Choroid plexus epithelial cell (primary cell): ENCODE data around the gene GIGYF2.
"Not testable (repeated sequence)": the region's sequence is repeated elsewhere in the genome, so short reads cannot be mapped to it uniquely, and the experiment has no call there.

Experiments
- DNase-seq: peaks from one replicate; pipeline ENCODE4 v3.0.0-alpha.2; 2010; ENCODE audit warnings: low read depth
- H3K4me3 ChIP-seq: 2 replicates; pipeline ENCODE4 v1.5.1; 2011; ENCODE audit warnings: low read depth, mild to moderate bottlenecking, control low read depth, low read length, moderate library complexity
- TF ChIP-seq, protein P1 (sequence below): conservative IDR thresholded peaks from 2 replicates; pipeline ENCODE4 v1.5.1; 2011; ENCODE audit warnings: low read depth, mild to moderate bottlenecking, control low read depth, inconsistent platforms, low read length, moderate library complexity

GIGYF2 gene

DNA sequence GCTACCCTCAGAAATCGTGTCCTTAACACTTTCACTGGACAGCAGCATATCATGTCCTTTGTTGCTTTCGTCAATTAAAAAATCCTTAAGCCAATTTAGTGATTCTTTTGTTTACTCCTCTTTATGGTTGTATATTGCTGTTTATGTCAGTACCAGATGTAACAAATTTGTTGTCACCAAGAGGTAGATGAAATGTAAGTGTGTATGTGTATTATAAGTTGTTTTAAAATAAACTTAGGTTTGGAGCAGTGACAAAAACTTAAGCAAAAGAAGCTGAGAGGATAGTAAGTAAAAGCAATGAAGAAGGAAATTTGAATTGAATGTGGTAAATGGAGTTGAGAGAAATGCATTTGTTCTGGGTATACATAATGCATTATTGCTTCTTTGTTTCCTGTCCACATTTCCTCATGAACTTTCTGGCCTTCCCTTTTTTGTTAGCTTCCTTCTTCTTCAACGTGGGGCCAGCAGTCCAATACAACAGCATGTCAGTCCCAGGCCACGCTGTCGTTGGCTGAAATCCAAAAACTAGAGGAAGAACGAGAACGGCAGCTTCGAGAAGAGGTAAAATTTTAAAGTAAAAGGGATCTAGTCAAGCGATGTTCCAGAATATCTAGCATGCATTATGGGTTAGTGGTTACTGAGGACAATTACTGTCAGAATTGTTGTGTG lies 142.4 kb downstream of the GIGYF2 start:
- H3K4me3 ChIP-seq, result no peak overlapping the region
- DNase-seq, result no peak
- TF ChIP-seq, protein P1, sequence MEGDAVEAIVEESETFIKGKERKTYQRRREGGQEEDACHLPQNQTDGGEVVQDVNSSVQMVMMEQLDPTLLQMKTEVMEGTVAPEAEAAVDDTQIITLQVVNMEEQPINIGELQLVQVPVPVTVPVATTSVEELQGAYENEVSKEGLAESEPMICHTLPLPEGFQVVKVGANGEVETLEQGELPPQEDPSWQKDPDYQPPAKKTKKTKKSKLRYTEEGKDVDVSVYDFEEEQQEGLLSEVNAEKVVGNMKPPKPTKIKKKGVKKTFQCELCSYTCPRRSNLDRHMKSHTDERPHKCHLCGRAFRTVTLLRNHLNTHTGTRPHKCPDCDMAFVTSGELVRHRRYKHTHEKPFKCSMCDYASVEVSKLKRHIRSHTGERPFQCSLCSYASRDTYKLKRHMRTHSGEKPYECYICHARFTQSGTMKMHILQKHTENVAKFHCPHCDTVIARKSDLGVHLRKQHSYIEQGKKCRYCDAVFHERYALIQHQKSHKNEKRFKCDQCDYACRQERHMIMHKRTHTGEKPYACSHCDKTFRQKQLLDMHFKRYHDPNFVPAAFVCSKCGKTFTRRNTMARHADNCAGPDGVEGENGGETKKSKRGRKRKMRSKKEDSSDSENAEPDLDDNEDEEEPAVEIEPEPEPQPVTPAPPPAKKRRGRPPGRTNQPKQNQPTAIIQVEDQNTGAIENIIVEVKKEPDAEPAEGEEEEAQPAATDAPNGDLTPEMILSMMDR, result no peak

DNA sequence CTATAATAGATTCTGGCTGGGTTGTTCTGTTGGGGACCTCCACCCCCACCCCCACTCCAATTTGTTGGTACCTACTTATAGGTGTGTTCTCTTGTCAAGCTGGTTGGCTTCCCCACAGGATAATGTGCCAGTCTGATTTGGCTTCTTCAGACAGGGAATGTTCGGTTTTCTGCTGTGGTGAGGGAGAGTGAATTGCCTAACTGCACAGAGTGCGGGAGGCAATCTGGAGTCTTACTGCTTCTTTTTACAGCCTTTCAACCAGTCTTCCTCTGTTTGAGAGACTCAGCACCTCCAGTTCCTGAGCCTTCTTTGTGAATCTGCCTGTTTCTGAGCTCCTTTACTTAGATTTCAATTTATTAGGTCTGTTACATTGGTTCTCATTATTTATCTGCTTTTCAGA lies 145.6 kb downstream of the GIGYF2 start:
- peak; percentile 52 for DNase-seq
- TF ChIP-seq, protein P1, result no peak
- H3K4me3 ChIP-seq, result no peak overlapping the region

DNA sequence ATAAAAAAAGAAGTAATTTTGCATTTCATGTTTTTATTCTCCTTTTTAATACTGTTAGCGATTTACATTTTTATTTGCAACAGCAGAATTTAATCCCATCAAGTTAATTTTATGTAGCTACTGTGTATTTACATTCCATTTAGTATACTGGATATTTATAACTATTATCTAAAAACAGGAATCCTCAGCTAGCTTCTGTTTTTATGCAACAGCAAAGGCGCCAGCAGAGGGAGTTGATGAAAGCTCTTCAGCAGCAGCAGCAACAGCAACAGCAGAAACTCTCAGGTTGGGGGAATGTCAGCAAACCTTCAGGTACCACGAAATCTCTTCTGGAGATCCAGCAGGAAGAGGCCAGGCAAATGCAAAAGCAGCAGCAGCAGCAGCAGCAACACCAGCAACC lies 146.7 kb downstream of the GIGYF2 start:
- TF ChIP-seq, protein P1, result peak; percentile 50
- DNase-seq, result peak; percentile 30
- H3K4me3 ChIP-seq, result no peak overlapping the region

DNA sequence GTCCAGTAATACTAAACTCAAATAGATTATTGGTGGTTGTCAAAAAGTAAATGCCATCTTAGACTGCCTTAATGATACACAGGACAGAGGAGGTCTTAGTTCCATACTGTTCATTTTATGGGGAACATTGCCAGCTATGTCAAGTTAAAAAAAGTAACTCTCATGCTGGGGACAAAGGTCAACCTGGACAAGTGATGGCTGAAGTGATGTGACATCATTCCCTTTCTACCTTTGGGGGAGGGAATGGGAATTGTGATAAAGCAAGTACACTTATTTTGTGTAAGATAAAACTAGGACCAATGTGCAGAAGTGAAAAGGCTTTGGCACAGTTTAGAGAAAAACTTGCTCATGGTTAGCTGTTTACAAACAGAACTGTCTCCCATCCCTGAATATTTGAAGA lies 148.9 kb downstream of the GIGYF2 start:
- TF ChIP-seq, protein P1, result no peak
- no peak for DNase-seq
- no peak overlapping the region for H3K4me3 ChIP-seq

DNA sequence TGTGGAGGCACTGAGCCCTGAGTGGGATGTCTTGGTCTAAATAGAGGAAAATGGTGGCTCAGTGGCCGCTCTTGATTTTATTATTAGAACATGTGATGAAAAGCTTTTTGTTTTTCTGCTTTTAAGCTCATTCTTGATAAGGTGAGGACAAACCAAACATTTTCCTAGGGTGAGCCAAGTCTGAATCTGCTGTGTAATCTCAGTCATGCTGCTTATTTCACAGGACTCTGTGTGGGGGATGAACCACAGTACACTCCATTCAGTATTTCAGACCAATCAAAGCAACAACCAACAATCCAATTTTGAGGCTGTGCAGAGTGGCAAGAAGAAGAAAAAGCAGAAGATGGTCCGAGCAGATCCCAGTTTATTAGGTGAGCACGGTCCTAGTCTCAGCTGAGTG lies 152.9 kb downstream of the GIGYF2 start:
- peak; percentile 38 for DNase-seq

DNA sequence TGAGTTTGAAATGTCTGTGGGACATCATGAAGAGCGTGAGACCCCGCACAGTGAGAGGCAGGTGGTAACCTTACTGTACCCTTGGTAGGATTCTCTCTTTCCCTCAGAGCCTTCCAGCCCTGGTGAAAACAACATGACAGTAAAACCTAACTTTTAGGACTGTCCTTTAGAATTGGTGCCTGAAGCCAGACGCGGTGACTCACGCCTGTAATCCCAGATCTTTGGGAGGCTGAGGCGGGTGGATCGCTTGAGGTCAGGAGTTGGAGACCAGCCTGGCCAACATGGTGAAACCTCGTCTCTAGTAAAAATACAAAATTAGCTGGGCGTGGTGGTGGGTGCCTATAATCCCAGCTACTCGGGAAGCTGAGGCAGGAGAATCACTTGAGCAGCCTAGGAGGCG lies 154.9 kb downstream of the GIGYF2 start:
- not testable (repeated sequence) for DNase-seq

More for the DNA sequence above, 152.9 kb downstream of the GIGYF2 start:
- no peak overlapping the region for H3K4me3 ChIP-seq
- TF ChIP-seq, protein P1, result no peak

DNA sequence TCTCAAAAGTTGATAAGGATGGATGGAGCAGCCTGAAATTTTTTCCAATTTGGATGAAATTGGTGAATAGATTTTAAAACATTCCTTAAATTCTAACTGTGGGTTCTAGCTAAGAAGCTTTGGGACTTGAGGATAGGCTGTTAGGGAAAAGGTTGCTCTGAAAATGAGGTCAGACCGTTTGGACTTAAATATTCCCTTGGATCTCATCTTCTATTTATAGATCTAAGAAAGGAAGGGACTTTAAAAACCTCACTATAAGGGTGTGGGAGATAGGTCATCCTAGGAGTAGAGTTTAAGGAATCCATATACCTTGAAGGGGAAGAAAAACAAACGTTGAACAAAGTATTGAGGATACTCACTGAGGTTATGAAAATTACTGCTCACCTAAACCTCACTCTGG lies 155.5 kb downstream of the GIGYF2 start:
- H3K4me3 ChIP-seq, result no peak overlapping the region
- DNase-seq, result no peak
- TF ChIP-seq, protein P1, result no peak

More for the DNA sequence above, 154.9 kb downstream of the GIGYF2 start:
- not testable (repeated sequence) for H3K4me3 ChIP-seq
